Thoracic aorta (tissue), 2 donors: ENCODE measurements around the gene MEI1. TPM values are rescaled to one million over a fixed set of nuclear protein-coding genes. Genes with fewer than 3 reads are reported as not detected.

Source experiments
- ATAC-seq: fragments of 150-250 bp; one replicate; pipeline ENCODE4 v1.8.0; 2017; ENCODE audit warnings: low read depth; ENCODE audit not compliant: insufficient number of reproducible peaks, low FRiP score
- DNase-seq: peaks from one replicate; pipeline ENCODE4 v3.0.0-alpha.2; 2020; ENCODE audit warnings: low spot score
- H3K27ac ChIP-seq, 2 donors: fragments of 200-600 bp; sonication (generic); 1 replicate in 1 of 2; 2 replicates in 1 of 2; pipeline ENCODE4 v1.5.1; 2016; ENCODE audit warnings: mild to moderate bottlenecking in 2 of 2, moderate library complexity in 2 of 2
- H3K27me3 ChIP-seq: fragments of 200-600 bp; sonication (generic); replicated peaks from 2 replicates; pipeline ENCODE4 v1.6.0; 2016; ENCODE audit warnings: mild to moderate bottlenecking; ENCODE audit not compliant: insufficient read depth
- H3K36me3 ChIP-seq: fragments of 200-600 bp; sonication (generic); one replicate; pipeline ENCODE4 v1.5.1; 2016
- H3K4me1 ChIP-seq, 2 donors: fragments of 200-600 bp; sonication (generic); 1 replicate in 1 of 2; 2 replicates in 1 of 2; pipeline versions ENCODE4 v1.5.1 to v1.6.0; 2016; ENCODE audit warnings: low read depth in 2 of 2, mild to moderate bottlenecking in 1 of 2; ENCODE audit not compliant: control insufficient read depth in 1 of 2
- H3K4me3 ChIP-seq: fragments of 200-600 bp; sonication (generic); 2 replicates; pipeline ENCODE4 v1.5.1; 2016; ENCODE audit warnings: mild to moderate bottlenecking
- H3K9me3 ChIP-seq: fragments of 200-600 bp; sonication (generic); 2 replicates; pipeline ENCODE4 v1.5.1; 2016
- total RNA-seq, 2 donors: library from RNA; depleted of rRNA; stranded (reverse); fragments of >200 nt; gene quantifications; one replicate each; pipeline versions ENCODE4 v1.1.0 to v1.2.3, GENCODE V29; 2016
- TF ChIP-seq, protein P1 (sequence below): fragments of 200-600 bp; sonication (generic); IDR thresholded peaks from one replicate; pipeline ENCODE4 v1.5.1; 2019; ENCODE audit warnings: antibody characterized with exemption

The MEI1 gene
- total RNA-seq, 2 donors from 2014 or later = 1.8 to 3.8 TPM

DNA sequence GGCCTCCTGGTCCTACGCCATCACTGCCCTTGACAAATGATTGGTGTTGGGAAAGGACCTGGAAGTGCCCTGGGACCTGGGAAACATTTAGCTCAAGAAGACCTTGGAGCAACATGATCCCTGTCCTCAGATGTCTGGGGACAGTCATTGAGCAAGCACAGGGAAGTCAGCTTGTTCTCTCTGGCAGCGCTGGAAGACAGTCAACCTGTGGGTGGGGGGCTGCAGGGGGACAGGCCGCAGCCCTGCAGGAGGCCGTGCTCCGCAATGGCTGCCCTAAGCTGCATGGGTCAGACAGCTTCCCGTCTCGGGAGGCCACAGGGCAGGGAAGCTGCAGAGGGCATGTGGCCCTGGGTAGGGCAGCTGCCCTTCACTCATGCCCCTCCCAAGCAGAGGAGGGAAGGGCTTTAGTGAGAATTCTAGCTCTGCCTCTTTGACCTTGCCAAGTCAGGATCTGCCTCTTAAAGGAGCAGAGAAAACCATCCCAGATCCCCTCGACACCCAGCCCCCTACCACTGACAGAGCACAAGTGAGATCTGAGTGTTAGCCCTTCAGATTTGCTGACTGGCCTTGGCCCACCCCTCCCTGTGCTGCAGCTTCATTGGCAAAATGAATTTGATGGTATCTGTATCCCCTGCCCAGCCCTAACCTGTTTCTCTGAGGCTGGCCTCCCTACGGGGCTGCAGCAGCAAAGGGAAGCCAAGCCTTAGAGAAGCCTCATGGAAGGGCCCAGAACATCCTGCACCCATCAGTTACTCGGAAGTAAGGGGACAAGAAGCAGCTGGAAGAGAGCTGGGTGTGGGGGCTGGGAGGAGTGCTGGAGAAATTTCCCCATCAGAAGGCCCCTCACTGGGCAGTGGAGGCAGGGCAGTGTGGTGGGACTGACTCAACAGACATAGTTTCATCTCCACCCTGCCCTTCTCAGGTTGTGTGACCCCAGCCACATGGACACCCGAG is 127.4 kb downstream of the MEI1 start:
- TF ChIP-seq, protein P1, sequence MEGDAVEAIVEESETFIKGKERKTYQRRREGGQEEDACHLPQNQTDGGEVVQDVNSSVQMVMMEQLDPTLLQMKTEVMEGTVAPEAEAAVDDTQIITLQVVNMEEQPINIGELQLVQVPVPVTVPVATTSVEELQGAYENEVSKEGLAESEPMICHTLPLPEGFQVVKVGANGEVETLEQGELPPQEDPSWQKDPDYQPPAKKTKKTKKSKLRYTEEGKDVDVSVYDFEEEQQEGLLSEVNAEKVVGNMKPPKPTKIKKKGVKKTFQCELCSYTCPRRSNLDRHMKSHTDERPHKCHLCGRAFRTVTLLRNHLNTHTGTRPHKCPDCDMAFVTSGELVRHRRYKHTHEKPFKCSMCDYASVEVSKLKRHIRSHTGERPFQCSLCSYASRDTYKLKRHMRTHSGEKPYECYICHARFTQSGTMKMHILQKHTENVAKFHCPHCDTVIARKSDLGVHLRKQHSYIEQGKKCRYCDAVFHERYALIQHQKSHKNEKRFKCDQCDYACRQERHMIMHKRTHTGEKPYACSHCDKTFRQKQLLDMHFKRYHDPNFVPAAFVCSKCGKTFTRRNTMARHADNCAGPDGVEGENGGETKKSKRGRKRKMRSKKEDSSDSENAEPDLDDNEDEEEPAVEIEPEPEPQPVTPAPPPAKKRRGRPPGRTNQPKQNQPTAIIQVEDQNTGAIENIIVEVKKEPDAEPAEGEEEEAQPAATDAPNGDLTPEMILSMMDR = no peak
- no peak for ATAC-seq
- no peak for DNase-seq
- peaks cover 0 to 22% of the 10 kb centered on the region in 2 donors for H3K4me1 ChIP-seq
- no peak overlapping the region for H3K27ac ChIP-seq
- no peaks in the 10 kb centered on the region for H3K27me3 ChIP-seq
- H3K4me3 ChIP-seq = no peak overlapping the region
- H3K36me3 ChIP-seq = no peaks in the 10 kb centered on the region
- no peaks in the 10 kb centered on the region for H3K9me3 ChIP-seq

DNA sequence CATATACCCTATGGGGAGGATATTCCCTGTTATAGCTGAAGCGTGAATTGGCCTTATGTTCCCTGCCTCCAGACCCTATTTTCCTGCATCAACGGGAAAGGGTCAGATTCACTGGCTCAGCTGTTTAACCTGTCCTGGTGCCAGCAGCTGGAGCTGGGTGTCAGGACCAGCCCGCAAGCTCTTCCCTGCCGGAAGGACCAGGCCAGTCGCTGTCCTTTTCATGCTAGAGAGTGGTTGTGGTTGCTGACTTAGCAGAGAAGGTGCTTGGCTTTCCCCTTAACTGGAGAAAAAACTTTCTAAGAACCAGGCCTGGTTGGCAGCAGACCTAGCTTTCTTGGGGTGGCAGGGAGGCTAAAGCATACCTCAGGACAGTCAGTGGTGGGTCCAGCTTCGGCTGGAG is 128.4 kb downstream of the MEI1 start:
- DNase-seq (no peak), ATAC-seq (no peak)
- Histone ChIP-seq H3K27me3 (no peaks in the 10 kb centered on the region), H3K4me1 (peaks cover 0 to 29% of the 10 kb centered on the region in 2 donors), H3K4me3 (no peak overlapping the region), H3K36me3 (no peaks in the 10 kb centered on the region), H3K9me3 (no peaks in the 10 kb centered on the region), H3K27ac (no peak overlapping the region)
- TF ChIP-seq, protein P1 = no peak

DNA sequence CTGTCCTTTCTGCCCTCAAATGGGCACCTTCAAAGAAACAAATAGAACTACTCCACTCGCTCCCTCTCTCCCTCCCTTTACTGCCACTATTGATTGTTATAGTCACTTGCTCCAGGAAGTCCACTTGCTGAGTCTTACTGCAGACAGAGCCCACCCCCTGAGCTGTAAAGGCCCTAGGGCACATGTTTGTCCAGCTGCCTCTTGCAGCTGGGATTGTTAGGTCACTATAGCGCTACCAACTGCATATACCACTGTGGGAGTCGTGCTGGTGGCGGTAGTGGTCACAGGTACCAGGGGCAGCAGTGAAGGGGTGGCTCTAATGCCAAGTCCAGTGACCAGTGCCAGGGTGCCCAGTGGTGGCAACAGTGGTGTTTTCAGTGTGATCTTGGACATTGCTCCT is 129.2 kb downstream of the MEI1 start:
- Histone ChIP-seq H3K36me3 (no peaks in the 10 kb centered on the region), H3K4me1 (peaks cover 0 to 29% of the 10 kb centered on the region in 2 donors), H3K27me3 (no peaks in the 10 kb centered on the region), H3K27ac (no peak overlapping the region), H3K4me3 (no peak overlapping the region), H3K9me3 (no peaks in the 10 kb centered on the region)
- ATAC-seq = no peak
- TF ChIP-seq, protein P1 = no peak
- DNase-seq = no peak

DNA sequence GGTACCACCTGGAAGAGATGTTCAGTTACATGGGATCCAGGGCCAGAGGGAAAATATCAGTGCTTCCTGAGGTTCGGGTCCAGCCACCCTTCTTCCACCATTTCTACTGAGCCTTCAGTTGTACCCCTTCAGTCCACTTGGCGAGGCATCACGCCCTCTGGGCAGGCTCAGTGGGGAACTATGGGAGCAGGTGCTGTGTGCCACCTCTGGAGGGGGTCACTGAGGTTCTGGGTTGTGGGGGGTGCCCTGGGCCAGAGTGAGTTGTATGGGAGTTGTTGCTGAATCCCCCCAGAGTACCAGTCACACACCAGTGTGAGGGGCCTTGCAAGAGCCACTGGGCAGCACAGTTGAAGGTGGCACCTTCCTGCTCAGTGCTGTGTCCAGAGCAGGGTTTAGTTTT is 130.9 kb downstream of the MEI1 start:
- H3K4me1 ChIP-seq = peaks cover 7 to 38% of the 10 kb centered on the region in 2 donors
- ATAC-seq (no peak), DNase-seq (no peak)
- H3K27me3 ChIP-seq = no peaks in the 10 kb centered on the region
- no peak overlapping the region for H3K4me3 ChIP-seq
- no peaks in the 10 kb centered on the region for H3K36me3 ChIP-seq
- TF ChIP-seq, protein P1 = no peak
- no peaks in the 10 kb centered on the region for H3K9me3 ChIP-seq
- H3K27ac ChIP-seq = no peak overlapping the region

DNA sequence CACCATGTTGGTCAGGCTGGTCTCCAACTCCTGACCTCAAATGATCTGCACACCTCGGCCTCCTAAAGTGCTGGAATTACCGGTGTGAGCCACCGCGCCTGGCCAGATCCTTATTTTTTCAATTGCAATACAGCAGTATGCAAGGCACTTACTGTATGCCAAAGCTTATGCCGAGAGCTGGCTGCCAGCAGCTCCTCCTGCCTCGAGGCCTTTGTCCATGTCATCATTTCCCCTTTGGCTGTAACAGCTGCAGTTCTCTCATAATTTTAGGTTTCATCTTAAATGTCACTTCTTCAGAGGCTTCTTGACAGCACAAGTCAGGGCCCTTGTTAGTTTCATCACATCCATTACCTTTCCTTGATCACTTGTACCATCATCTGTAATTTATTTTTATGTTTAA is 132.1 kb downstream of the MEI1 start:
- DNase-seq (no peak), ATAC-seq (no peak)
- TF ChIP-seq, protein P1 = no peak
- no peak overlapping the region for H3K4me3 ChIP-seq
- peaks cover 7 to 33% of the 10 kb centered on the region in 2 donors for H3K4me1 ChIP-seq
- H3K27ac ChIP-seq = peak overlapping the region in 1 of 2 donors; percentile 85
- H3K9me3 ChIP-seq = no peaks in the 10 kb centered on the region
- peaks cover 2% of the 10 kb centered on the region for H3K36me3 ChIP-seq
- H3K27me3 ChIP-seq = no peaks in the 10 kb centered on the region
